ENCODE measurements around the gene SH3GL2.

The SH3GL2 gene

GRCh38 chr9:17611342-17611741 is 32.5 kb downstream of the SH3GL2 start:
- no peak for DNase-seq (ENCODE audit: low spot score)

DNA sequence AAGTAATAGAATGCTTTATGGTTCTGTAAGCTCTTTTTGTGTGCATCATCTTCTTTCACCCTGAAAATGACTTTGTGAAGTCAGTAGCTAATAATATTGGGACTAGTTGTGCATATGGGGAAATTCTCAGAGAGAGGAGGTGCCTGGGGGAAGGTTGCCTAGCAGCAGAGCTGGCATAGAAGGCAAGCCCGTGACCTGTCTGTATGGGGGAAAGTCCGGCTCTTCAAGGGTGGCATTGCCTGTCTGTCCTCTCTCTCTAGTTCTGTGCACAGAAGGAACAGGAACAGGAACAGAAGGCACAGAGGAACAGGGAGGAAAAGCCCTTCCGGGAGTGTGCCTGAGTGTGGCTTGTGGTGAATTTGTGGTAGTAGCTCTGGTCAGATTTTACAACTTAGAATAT is 33.1 kb downstream of the SH3GL2 start:
- no peak for DNase-seq (ENCODE audit: low spot score)

DNA sequence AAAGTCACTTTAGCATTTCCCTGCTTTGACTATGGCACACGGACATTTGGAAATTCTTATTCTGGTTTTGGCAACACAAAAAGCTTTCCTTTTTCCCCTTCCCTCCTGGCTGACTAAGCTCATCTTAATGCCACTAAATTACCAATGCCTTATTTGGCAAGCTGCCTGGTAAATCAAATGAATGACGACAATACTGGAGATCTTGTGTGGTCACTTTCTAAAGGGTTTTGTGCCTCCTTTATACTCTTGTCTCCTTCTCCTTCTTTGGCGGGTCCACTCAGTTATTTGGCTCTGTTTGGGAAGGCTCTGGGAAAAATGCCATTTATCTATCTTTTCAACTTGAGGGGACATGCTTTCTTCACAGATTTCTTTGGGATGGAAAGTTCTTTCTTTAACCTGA is 34.9 kb downstream of the SH3GL2 start:
- DNase-seq (ENCODE audit: low spot score), result no peak

- DNase-seq (ENCODE audit: low spot score), result no peak
Measured at GRCh38 chr9:17614250-17614649, 35.4 kb downstream of the SH3GL2 start.

DNA sequence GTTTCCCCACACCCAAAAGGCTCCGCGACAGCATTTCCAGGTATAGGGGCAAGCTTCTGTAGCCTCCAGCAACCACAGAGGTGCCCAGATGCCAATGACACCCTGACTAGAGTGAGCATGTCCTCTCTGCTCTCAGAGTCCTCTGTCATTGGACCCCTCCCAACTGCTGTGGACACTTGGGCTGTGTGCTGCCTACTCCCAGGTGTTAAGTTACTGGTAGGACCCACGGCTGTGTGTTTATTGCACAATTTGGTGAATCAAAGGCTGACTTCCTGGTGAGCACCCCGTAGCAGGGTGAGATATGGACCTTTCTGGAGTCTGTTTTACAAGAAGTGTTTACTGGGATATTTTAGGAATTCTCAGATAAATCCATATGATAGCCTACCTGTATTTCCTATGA is 36.0 kb downstream of the SH3GL2 start:
- DNase-seq (ENCODE audit: low spot score), result no peak

GRCh38 chr9:17622141-17622540 is 43.3 kb downstream of the SH3GL2 start:
- DNase-seq (ENCODE audit: low spot score), result no peak

GRCh38 chr9:17622749-17623148 is 43.9 kb downstream of the SH3GL2 start:
- no peak for DNase-seq (ENCODE audit: low spot score)

- no peak for DNase-seq (ENCODE audit: low spot score)
Measured at GRCh38 chr9:17623965-17624364, 45.1 kb downstream of the SH3GL2 start.

GRCh38 chr9:17624571-17624970 is 45.7 kb downstream of the SH3GL2 start:
- no peak for DNase-seq (ENCODE audit: low spot score)

DNA sequence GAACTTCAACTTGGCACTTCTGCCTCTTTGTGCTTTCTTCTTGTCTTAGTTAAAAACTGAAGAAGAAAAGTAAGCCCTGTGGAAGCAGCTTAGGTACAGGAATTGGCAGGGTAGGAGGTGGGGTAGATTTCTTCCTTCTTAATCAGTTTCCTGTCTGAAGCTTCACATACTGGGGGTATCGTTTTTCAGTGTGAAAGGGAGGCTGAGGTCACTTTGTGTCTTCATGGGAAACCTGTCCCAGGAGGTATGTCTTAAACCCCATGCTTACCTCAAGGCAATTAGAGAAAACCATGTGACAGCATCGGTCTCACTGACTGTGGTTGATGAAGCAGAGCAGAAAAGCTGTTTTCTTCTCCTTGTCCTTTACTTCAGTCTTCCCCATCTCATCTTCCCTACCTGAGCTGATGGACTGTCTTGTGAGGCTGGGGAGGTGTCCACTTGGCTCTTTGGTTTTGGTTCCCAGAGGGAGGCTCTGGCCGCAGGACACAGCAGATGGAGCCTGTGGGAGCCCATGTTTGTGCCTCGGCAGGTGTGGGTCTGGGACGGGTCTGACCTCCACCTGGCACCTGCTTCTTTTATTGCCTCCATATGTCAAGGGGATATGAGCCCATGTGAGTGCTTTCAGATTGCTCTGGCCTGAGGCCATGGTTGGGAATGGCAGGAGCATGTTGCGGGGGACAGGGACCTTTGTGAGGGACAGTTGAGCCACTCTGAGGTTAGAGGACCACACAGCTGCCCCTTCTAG is 47.0 kb downstream of the SH3GL2 start:
- DNase-seq (ENCODE audit: low spot score), result no peak

GRCh38 chr9:17627641-17628040 is 48.8 kb downstream of the SH3GL2 start:
- DNase-seq (ENCODE audit: low spot score), result no peak

DNA sequence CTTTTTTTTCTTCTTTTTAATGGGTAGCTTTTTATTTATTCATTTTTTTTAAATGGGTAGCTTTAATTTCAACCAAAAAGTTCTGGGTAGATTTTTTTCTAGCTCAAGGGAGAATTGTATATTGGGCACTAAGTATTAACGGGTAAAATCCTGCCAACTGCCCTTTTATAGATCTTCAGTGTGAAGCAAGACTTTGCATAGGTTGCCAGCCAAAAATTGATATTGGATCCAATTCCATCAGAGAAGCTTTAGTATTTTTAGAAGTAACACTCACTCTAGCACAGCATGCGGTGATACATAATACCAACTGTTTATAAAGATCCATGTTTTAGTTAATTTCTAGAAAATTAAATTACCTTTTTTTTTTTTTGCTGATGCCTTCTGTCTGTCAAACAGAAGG is 49.8 kb downstream of the SH3GL2 start:
- no peak for DNase-seq (ENCODE audit: low spot score)

DNA sequence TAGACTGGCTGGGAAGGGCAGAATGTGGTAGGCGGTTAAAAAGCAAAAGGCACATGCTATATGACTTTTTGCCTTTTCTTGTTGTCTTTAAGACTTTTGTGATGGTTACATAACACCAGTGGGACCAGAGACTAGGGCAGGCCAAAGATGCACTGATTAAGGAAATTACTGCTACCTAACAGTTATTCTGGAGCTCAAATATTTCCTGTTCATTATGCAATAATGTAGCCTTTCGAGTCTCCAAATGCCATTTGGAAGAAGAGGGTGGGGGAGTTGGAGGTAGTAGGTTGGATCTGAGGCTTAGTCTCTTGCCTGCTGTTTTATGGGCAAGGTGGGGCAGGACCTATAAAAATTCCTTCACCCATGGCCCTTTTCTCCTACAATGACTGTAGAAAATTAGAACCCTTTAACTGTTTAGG is 51.7 kb downstream of the SH3GL2 start:
- DNase-seq (ENCODE audit: low spot score), result no peak

DNA sequence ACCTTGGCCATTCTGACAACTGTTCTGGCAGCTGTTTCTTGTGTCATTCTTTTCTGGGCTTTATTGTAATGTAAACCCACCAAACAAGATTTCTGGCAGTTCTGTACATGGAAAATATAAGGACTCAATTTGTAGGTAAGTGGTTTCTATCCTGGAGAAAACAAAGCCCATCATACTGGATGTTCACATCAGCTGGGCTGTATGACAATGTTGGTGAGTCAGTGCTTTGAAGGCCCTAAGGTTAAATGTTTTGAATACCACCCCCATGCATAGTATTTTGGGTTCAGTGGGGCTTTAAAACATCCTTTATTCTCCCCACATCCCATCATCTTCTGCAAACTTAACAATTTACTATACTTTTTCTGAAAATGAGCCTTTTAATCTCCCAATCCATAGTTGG is 52.5 kb downstream of the SH3GL2 start:
- no peak for DNase-seq (ENCODE audit: low spot score)

- DNase-seq (ENCODE audit: low spot score), result no peak
Measured at GRCh38 chr9:17632994-17633393, 54.1 kb downstream of the SH3GL2 start.

- no peak for DNase-seq (ENCODE audit: low spot score)
Measured at GRCh38 chr9:17635115-17635890, 56.4 kb downstream of the SH3GL2 start.

- no peak for DNase-seq (ENCODE audit: low spot score)
Measured at GRCh38 chr9:17636349-17636748, 57.5 kb downstream of the SH3GL2 start.

- DNase-seq (ENCODE audit: low spot score), result no peak
Measured at GRCh38 chr9:17636821-17637220, 58.0 kb downstream of the SH3GL2 start.

DNA sequence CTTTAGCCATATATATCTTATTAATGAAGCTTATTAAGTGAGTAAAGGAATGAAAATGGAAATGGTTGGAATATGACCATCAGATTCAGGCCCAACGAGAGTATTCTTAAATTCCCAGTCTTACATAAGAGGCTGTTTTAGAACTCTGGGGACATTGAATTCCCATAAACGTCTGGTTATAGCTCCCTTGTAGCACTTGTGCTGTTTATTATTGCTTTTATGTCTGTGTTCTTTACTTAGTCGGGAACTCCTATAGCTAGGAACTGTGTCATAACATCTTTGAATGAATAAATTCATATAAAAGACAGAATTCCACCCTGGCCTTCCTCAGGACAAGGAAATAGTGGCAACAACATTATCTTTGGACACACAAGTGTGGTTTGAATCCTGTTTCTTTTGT is 58.4 kb downstream of the SH3GL2 start:
- DNase-seq (ENCODE audit: low spot score), result no peak

DNA sequence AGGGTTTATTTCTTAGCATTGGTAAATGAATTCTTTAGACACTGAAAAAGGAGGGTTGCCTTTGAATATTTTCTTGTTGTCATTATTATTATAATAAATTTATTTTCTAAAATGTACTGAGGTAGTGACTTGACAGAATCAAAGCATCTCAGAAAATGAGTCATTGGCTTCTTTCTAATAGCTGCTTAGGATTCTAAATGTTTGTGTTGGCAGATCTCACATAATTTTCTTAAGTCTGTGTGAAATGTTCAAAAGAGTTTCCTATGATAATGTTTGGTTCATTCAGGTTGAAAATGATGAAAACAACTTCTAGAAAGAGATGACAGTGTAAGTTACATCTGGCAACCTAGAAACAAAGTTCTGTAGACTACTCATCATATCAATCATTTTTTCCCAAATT is 69.7 kb downstream of the SH3GL2 start:
- DNase-seq (ENCODE audit: low spot score), result no peak

DNA sequence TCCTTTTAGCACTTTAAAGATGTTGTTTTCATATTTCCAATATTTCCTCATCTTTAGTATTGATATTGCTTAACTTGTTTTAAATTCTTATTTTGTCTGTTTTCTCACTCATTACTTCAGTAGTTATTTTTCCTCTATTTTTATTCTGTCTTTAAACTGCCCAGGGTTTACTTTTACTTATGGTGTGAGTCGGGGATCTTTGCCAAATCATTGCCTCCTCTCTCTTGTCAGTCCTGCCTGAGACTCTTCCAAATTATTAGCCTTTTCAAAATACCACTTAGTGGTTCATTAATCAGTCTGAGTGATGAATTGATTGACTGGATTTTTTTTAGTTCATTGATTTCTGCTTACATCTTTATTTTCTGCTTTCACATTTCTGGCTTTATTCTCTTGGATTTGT is 72.9 kb downstream of the SH3GL2 start:
- no peak for DNase-seq (ENCODE audit: low spot score)

DNA sequence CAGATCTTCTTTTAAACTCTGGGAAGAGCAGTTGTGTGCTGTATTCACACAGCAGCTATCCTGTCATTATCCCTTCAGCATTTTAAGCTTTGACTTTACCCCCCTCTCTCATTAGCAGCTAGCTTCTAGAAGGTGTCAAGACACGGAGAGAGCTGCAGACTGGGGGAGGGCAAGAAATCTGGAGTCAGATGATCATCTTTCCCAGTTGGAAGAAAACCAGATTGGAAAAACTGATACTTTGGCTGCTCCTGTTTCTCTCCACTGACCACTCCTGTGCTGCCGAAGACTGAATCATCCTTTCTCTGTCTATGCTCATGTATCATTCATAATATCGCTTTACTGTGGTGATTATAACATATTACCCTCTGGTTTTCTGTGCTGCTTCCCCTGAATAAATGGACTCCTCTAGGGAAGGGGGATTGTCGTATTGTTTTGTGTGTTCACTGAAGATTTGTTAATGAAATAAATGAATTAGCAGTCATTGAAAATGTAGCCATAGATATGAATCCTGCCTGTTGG is 75.1 kb downstream of the SH3GL2 start:
- DNase-seq (ENCODE audit: low spot score), result no peak

GRCh38 chr9:17656889-17657288 is 78.0 kb downstream of the SH3GL2 start:
- DNase-seq (ENCODE audit: low spot score), result no peak

Data from AG20443 (cell line).